Nephron progenitor cell (in vitro differentiated cells): ENCODE results near the gene GALNT18.

ENCODE experiments used
- DNase-seq: peaks from one replicate; pipeline ENCODE4 v3.0.0; 2021
- H3K27ac Mint-ChIP-seq: 2 replicates; pipeline ENCODE4 v1.8.0; 2021; ENCODE audit warnings: mild to moderate bottlenecking, moderate library complexity, mixed read lengths
- H3K27me3 Mint-ChIP-seq: 2 replicates; pipeline ENCODE4 v1.8.0; 2021; ENCODE audit warnings: mild to moderate bottlenecking, low read depth, mixed read lengths; ENCODE audit not compliant: poor library complexity
- H3K36me3 Mint-ChIP-seq: 2 replicates; pipeline ENCODE4 v1.8.0; 2021; ENCODE audit warnings: low read depth, mixed read lengths
- H3K4me1 Mint-ChIP-seq: 2 replicates; pipeline ENCODE4 v1.8.0; 2021; ENCODE audit warnings: mixed read lengths
- H3K4me3 Mint-ChIP-seq: 2 replicates; pipeline ENCODE4 v1.8.0; 2021; ENCODE audit warnings: mild to moderate bottlenecking, moderate library complexity, mixed read lengths
- H3K9me3 Mint-ChIP-seq: 2 replicates; pipeline ENCODE4 v1.8.0; 2021; ENCODE audit warnings: mild to moderate bottlenecking, moderate library complexity, mixed read lengths
- CTCF ChIP-seq: fragments of 200-600 bp; sonication (generic); IDR thresholded peaks from 2 replicates; pipeline ENCODE4 v1.5.0; 2021; ENCODE audit warnings: antibody characterized with exemption

GALNT18 gene

GRCh38 chr11:11390068-11390771, 231.6 kb downstream of the GALNT18 start:
- peaks cover 15% of the 10 kb centered on the region for H3K27me3 Mint-ChIP-seq

GRCh38 chr11:11389238-11389637, 232.6 kb downstream of the GALNT18 start:
- TF ChIP-seq CTCF = no peak
- H3K4me1 Mint-ChIP-seq = peaks cover 28% of the 10 kb centered on the region
- peaks cover 15% of the 10 kb centered on the region for H3K27me3 Mint-ChIP-seq

More at GRCh38 chr11:11390068-11390771, 231.6 kb downstream of the GALNT18 start:
- Mint-ChIP-seq H3K4me1 (peaks cover 28% of the 10 kb centered on the region), H3K36me3 (no peaks in the 10 kb centered on the region), H3K4me3 (no peak overlapping the region), H3K9me3 (no peaks in the 10 kb centered on the region), H3K27ac (no peak overlapping the region)
- TF ChIP-seq CTCF = no peak
- peak; percentile 18 for DNase-seq

GRCh38 chr11:11387622-11388305, 234.0 kb downstream of the GALNT18 start:
- no peak for TF ChIP-seq CTCF
- H3K4me3 Mint-ChIP-seq = no peak overlapping the region
- H3K27me3 Mint-ChIP-seq = peaks cover 15% of the 10 kb centered on the region
- peaks cover 32% of the 10 kb centered on the region for H3K4me1 Mint-ChIP-seq
- H3K36me3 Mint-ChIP-seq = no peaks in the 10 kb centered on the region
- no peak overlapping the region for H3K27ac Mint-ChIP-seq
- no peak for DNase-seq
- no peaks in the 10 kb centered on the region for H3K9me3 Mint-ChIP-seq

More at GRCh38 chr11:11389238-11389637, 232.6 kb downstream of the GALNT18 start:
- DNase-seq = no peak
- no peaks in the 10 kb centered on the region for H3K9me3 Mint-ChIP-seq
- H3K27ac Mint-ChIP-seq = no peak overlapping the region
- H3K36me3 Mint-ChIP-seq = no peaks in the 10 kb centered on the region
- no peak overlapping the region for H3K4me3 Mint-ChIP-seq

GRCh38 chr11:11387207-11387606, 234.6 kb downstream of the GALNT18 start:
- peaks cover 32% of the 10 kb centered on the region for H3K4me1 Mint-ChIP-seq
- peaks cover 15% of the 10 kb centered on the region for H3K27me3 Mint-ChIP-seq
- H3K9me3 Mint-ChIP-seq = no peaks in the 10 kb centered on the region
- no peak overlapping the region for H3K27ac Mint-ChIP-seq
- no peak overlapping the region for H3K4me3 Mint-ChIP-seq
- no peak for TF ChIP-seq CTCF
- no peak for DNase-seq
- H3K36me3 Mint-ChIP-seq = no peaks in the 10 kb centered on the region

- no peak for DNase-seq
- peaks cover 17% of the 10 kb centered on the region for H3K4me1 Mint-ChIP-seq
- no peaks in the 10 kb centered on the region for H3K9me3 Mint-ChIP-seq
- H3K27ac Mint-ChIP-seq = no peak overlapping the region
- H3K36me3 Mint-ChIP-seq = no peaks in the 10 kb centered on the region
- peaks cover 10% of the 10 kb centered on the region for H3K27me3 Mint-ChIP-seq
- H3K4me3 Mint-ChIP-seq = no peak overlapping the region
- no peak for TF ChIP-seq CTCF
Observed at GRCh38 chr11:11384829-11385228, 237.0 kb downstream of the GALNT18 start.
